Testis (tissue), 2 donors: ENCODE data around the gene ZNF516.

ENCODE experiments used
- POLR2A ChIP-seq: fragments of 450-650 bp; IDR thresholded peaks from one replicate; pipeline ENCODE4 v1.6.1; 2017; ENCODE audit warnings: antibody characterized with exemption, mild to moderate bottlenecking, moderate library complexity
- TF ChIP-seq, protein P1 (sequence below), 3 experiments: fragments of 450-650 bp in 2 of 3; fragments of 200-600 bp in 1 of 3; sonication (generic) in 1 of 3; IDR thresholded peaks; one replicate each; pipeline ENCODE4 v1.5.1; 2016 to 2019; ENCODE audit warnings: antibody characterized with exemption in 3 of 3, mild to moderate bottlenecking in 2 of 3, moderate library complexity in 1 of 3

DNA sequence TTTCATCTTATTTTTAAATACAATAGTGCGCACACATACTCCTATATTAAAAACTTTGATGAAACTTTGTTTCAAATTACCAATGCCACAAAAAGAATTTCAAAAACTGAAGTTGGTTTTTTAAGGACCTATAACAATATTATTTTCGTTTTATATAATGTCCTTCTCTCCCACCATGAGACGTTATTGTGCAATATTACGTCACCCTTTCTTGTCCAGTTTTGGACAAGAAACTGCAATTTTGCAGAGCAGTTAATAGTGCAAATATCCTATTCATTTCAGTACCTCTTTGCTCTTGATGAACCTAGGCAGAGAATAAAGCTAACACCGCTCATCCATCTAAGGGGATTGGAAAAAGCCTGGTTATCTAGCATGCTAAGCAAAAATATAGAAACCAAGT, 9.7 kb upstream of the ZNF516 start:
- TF ChIP-seq, protein P1, sequence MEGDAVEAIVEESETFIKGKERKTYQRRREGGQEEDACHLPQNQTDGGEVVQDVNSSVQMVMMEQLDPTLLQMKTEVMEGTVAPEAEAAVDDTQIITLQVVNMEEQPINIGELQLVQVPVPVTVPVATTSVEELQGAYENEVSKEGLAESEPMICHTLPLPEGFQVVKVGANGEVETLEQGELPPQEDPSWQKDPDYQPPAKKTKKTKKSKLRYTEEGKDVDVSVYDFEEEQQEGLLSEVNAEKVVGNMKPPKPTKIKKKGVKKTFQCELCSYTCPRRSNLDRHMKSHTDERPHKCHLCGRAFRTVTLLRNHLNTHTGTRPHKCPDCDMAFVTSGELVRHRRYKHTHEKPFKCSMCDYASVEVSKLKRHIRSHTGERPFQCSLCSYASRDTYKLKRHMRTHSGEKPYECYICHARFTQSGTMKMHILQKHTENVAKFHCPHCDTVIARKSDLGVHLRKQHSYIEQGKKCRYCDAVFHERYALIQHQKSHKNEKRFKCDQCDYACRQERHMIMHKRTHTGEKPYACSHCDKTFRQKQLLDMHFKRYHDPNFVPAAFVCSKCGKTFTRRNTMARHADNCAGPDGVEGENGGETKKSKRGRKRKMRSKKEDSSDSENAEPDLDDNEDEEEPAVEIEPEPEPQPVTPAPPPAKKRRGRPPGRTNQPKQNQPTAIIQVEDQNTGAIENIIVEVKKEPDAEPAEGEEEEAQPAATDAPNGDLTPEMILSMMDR (IDR thresholded peaks at IDR 0.05), result no peak
- TF ChIP-seq POLR2A, result no peak
